ENCODE measurements around the gene ACTA1.

- TF ChIP-seq YY1 (IDR thresholded peaks at IDR 0.05; ENCODE audit: insufficient read depth, insufficient read length), result no peak
- TF ChIP-seq SUZ12 (IDR thresholded peaks at IDR 0.05; ENCODE audit: extremely low read depth, insufficient read depth, insufficient read length), result no peak
Measured at GRCh38 chr1:229383188-229383587, 50.7 kb downstream of the ACTA1 start.
